ENCODE measurements around the gene GOLGA6L10.

DNA sequence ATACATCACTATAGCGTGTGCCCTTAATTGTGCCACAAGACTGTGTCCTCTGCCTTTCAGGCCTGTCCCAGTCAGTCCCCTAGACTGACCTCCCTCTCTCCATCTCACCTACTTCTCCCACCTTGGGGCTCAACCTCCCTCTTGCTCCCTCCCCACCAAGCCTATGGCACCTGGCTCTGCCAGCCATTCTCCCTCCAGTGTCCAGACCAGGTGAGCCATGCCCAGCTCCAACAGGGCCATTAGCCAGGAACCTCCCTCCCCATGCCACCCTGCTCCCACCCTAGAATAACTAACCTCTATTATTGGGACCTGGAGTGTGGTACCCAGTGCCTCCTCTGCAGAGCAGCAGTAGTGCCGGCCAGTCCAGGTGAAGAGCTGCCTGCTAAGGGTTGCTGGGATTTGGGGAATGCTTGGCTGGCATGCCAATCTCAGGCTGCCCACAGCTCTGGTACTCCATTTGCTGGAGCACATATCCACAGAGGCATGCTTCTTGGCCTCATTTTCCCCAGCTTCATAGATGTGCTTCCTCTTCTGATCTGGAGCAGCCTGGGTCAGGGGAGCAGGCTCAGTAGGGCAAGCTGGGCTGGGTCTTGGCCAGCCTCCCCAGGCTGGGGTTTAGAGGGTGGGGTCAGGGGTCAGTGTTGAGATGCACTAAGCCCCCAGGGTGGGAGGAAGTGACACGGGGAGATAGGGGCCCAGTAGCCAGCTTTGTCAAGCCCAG is 47.8 kb downstream of the GOLGA6L10 start:
- TF ChIP-seq, protein P1, sequence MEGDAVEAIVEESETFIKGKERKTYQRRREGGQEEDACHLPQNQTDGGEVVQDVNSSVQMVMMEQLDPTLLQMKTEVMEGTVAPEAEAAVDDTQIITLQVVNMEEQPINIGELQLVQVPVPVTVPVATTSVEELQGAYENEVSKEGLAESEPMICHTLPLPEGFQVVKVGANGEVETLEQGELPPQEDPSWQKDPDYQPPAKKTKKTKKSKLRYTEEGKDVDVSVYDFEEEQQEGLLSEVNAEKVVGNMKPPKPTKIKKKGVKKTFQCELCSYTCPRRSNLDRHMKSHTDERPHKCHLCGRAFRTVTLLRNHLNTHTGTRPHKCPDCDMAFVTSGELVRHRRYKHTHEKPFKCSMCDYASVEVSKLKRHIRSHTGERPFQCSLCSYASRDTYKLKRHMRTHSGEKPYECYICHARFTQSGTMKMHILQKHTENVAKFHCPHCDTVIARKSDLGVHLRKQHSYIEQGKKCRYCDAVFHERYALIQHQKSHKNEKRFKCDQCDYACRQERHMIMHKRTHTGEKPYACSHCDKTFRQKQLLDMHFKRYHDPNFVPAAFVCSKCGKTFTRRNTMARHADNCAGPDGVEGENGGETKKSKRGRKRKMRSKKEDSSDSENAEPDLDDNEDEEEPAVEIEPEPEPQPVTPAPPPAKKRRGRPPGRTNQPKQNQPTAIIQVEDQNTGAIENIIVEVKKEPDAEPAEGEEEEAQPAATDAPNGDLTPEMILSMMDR (IDR thresholded peaks at IDR 0.05; ENCODE audit: borderline replicate concordance, extremely low read depth, low read length, poor library complexity, severe bottlenecking), result no peak
- no peak for TF ChIP-seq EZH2 (IDR thresholded peaks at IDR 0.05; ENCODE audit: borderline replicate concordance, low read depth, low read length, severe bottlenecking)

Measured in DND-41 (cell line).